Measurements from ENCODE around the gene RBM10. TPM values are rescaled to one million over a fixed set of nuclear protein-coding genes. Genes with fewer than 3 reads are reported as not detected.

The RBM10 gene
- total and polyA plus RNA-seq, 2 donors (not counting 1 experiment from before 2014, with no cell fraction given) = 48.7 to 51.6 TPM

GRCh38 chrX:47202316-47202715 is 57.3 kb downstream of the RBM10 start:
- H3K79me2 ChIP-seq (ENCODE audit: control insufficient read depth, insufficient read depth, low read length) = peaks cover 31% of the 10 kb centered on the region
- peaks cover 0 to 67% of the 10 kb centered on the region in 2 experiments for H3K36me3 ChIP-seq (replicated peaks in 1 of 2; ENCODE audit: control extremely low read depth in 1 of 2, control insufficient read depth in 1 of 2, extremely low read depth in 1 of 2, insufficient read depth in 2 of 2, low read length in 1 of 2)
- POLR2A ChIA-PET = no interaction called here
- TF ChIP-seq CTCF (IDR thresholded peaks at IDR 0.05) = no peak
- TF ChIP-seq EZH2 (IDR thresholded peaks at IDR 0.05; ENCODE audit: borderline replicate concordance, insufficient read depth, low read depth, low read length, poor library complexity, severe bottlenecking) = no peak
- no peak overlapping the region for H3K4me3 ChIP-seq (ENCODE audit: control extremely low read depth in 1 of 5, extremely low read depth in 1 of 5, insufficient read depth in 1 of 5, low read depth in 2 of 5, low read length in 4 of 5)
- peaks cover 2 to 5% of the 10 kb centered on the region in 2 donors for H3K4me1 ChIP-seq (ENCODE audit: control insufficient read depth in 2 of 2, insufficient read depth in 2 of 2, low read length in 2 of 2)
- ATAC-seq (ENCODE audit: low read depth) (no peak), DNase-seq (no peak)
- Mint-ChIP-seq H3K27me3 (no peaks in the 10 kb centered on the region), H3K9me3 (ENCODE audit: insufficient read depth) (no peaks in the 10 kb centered on the region), H3K4me1 (peaks cover 8% of the 10 kb centered on the region), H3K27ac (no peak overlapping the region), H3K4me3 (no peak overlapping the region)
- H4K20me1 ChIP-seq (ENCODE audit: control insufficient read depth, insufficient read depth, low read length, poor library complexity, severe bottlenecking) = peaks cover 47% of the 10 kb centered on the region
- H3K27ac ChIP-seq (ENCODE audit: low read length in 2 of 2) = no peak overlapping the region
- no peaks in the 10 kb centered on the region for H3K27me3 ChIP-seq (replicated peaks in 1 of 4; ENCODE audit: control extremely low read depth in 1 of 4, control insufficient read depth in 3 of 4, insufficient read depth in 4 of 4, low read length in 3 of 4)
- H3K4me2 ChIP-seq (replicated peaks; ENCODE audit: low read depth, low read length, poor library complexity, severe bottlenecking) = no peak overlapping the region
- H2AFZ ChIP-seq (ENCODE audit: insufficient read depth, low read depth, low read length, poor library complexity, severe bottlenecking) = no peak overlapping the region
- intact Hi-C loops (cut with micrococcal nuclease) = no loop called here
- H3K9me3 ChIP-seq (ENCODE audit: control extremely low read depth in 1 of 3, control insufficient read depth in 2 of 3, insufficient read depth in 1 of 3, low read length in 2 of 3) = no peaks in the 10 kb centered on the region
- 98% methylated on average over 8 of the region's 11 CpGs for WGBS (ENCODE audit: insufficient coverage)
- no peak overlapping the region for H3K9ac ChIP-seq (ENCODE audit: low read length)
- CTCF ChIA-PET = no interaction called here

- POLR2A ChIA-PET = no interaction called here
- 100% methylated on average over 3 of the region's 4 CpGs for WGBS (ENCODE audit: insufficient coverage)
- peaks cover 25% of the 10 kb centered on the region for H3K79me2 ChIP-seq (ENCODE audit: control insufficient read depth, insufficient read depth, low read length)
Measured at GRCh38 chrX:47202877-47203276, 57.9 kb downstream of the RBM10 start.

More at GRCh38 chrX:47202877-47203276, 57.9 kb downstream of the RBM10 start:
- Mint-ChIP-seq H3K27ac (no peak overlapping the region), H3K9me3 (ENCODE audit: insufficient read depth) (no peaks in the 10 kb centered on the region), H3K27me3 (no peaks in the 10 kb centered on the region), H3K4me1 (peaks cover 4% of the 10 kb centered on the region), H3K4me3 (no peak overlapping the region)
- H3K4me1 ChIP-seq (ENCODE audit: control insufficient read depth in 2 of 2, insufficient read depth in 2 of 2, low read length in 2 of 2) = no peaks in the 10 kb centered on the region
- TF ChIP-seq CTCF (IDR thresholded peaks at IDR 0.05) (no peak), EZH2 (IDR thresholded peaks at IDR 0.05; ENCODE audit: borderline replicate concordance, insufficient read depth, low read depth, low read length, poor library complexity, severe bottlenecking) (no peak)
- H3K4me3 ChIP-seq (ENCODE audit: control extremely low read depth in 1 of 5, extremely low read depth in 1 of 5, insufficient read depth in 1 of 5, low read depth in 2 of 5, low read length in 4 of 5) = no peak overlapping the region
- H4K20me1 ChIP-seq (ENCODE audit: control insufficient read depth, insufficient read depth, low read length, poor library complexity, severe bottlenecking) = peaks cover 41% of the 10 kb centered on the region
- peaks cover 0 to 68% of the 10 kb centered on the region in 2 experiments for H3K36me3 ChIP-seq (replicated peaks in 1 of 2; ENCODE audit: control extremely low read depth in 1 of 2, control insufficient read depth in 1 of 2, extremely low read depth in 1 of 2, insufficient read depth in 2 of 2, low read length in 1 of 2)
- DNase-seq = no peak
- H3K27me3 ChIP-seq (replicated peaks in 1 of 4; ENCODE audit: control extremely low read depth in 1 of 4, control insufficient read depth in 3 of 4, insufficient read depth in 4 of 4, low read length in 3 of 4) = no peaks in the 10 kb centered on the region
- no peak overlapping the region for H2AFZ ChIP-seq (ENCODE audit: insufficient read depth, low read depth, low read length, poor library complexity, severe bottlenecking)
- intact Hi-C loops (cut with micrococcal nuclease) = no loop called here
- H3K4me2 ChIP-seq (replicated peaks; ENCODE audit: low read depth, low read length, poor library complexity, severe bottlenecking) = no peak overlapping the region
- CTCF ChIA-PET = no interaction called here
- H3K27ac ChIP-seq (ENCODE audit: low read length in 2 of 2) = no peak overlapping the region
- H3K9ac ChIP-seq (ENCODE audit: low read length) = no peak overlapping the region
- no peak for ATAC-seq (ENCODE audit: low read depth)
- H3K9me3 ChIP-seq (ENCODE audit: control extremely low read depth in 1 of 3, control insufficient read depth in 2 of 3, insufficient read depth in 1 of 3, low read length in 2 of 3) = no peaks in the 10 kb centered on the region
